Caki2 (cell line): ENCODE data around the gene KAT2A. TPM values are rescaled to one million over a fixed set of nuclear protein-coding genes. Genes with fewer than 3 reads are reported as not detected.
A peak's percentile ranks its signal among the peaks of the same experiment; 100 is the strongest.

Source experiments
- DNase-seq: peaks from one replicate; pipeline ENCODE4 v3.0.0-alpha.2; 2015; ENCODE audit warnings: low read depth
- in situ Hi-C: cut with HindIII; loops from 2 replicates; pipeline ENCODE4 v1.10.0; 2016; ENCODE audit warnings: low sequenced_read_pairs, low pct_unique_long_range_greater_than_20kb, mixed read lengths
- total RNA-seq: library from RNA; depleted of rRNA; stranded (reverse); fragments of >200 nt; shearing (Covaris generic); gene quantifications from 2 replicates; pipeline ENCODE4 v1.2.3, GENCODE V29; 2014; ENCODE audit warnings: low replicate concordance; rRNA removed

The KAT2A gene
- total RNA-seq, 1 experiment from 2014 or later = 24.6 TPM

DNA sequence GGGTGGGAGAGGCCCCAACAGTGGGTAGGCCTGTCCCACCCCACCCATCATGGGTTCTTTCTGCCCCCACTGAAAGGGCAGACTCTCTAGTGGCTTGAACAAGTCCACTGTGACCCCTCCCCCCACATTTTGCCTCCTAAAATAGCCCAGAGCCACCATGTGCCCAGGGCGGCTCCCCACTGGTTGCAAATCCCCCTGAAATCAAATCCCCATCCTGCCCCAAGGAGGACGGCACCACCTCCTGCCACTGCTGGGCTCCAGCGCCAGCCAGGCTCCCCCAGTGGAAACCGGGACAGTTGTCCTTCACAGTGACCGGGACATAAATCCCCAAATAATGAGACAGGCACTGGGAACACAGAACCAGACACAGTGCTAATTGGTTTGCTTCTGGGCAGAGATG, 43.4 kb downstream of the KAT2A start:
- in situ Hi-C loops = no loop called here
- DNase-seq = no peak

DNA sequence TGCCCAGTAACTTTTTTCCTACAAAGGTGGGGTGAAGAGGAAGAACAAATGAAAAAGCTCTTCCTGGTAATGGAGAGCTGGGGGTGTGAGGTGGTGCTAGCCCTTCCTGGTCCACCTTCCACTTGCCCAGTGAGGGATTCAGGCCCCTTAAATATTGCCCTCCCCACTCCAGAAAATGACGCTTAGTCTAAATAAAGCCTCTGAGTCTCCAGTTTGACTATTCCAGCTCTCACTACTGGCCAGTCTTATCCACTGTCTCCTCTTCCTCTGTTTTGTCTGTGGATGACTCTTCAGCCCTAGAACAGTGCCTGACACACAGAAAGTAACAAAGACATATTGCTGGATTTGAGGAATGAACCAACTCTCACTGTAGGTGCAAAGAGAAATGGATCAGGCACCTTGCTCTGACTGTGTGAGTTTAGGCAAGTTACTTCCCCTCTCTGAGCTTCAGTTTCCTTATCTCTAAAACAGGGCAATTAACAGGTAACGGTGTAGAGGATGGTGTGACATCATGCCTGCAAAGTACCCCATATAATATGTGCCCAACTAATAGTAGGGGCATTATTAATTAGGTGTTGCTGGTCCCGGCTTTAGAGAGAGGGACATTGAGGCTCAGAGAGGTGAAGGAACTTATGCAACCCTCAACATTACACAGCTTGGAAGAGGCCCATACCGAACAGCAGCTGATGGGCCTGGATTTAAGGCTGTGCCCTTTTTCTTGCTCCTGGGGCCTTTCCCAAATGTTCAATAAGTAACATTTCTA, 44.2 kb downstream of the KAT2A start:
- no peak for DNase-seq
- in situ Hi-C loops = no loop called here

- in situ Hi-C loops = no loop called here
- DNase-seq = no peak
These were observed 45.4 kb downstream of the KAT2A start for GRCh38 chr17:42075789-42076188.

- in situ Hi-C loops = no loop called here
These were observed 48.6 kb downstream of the KAT2A start for GRCh38 chr17:42072323-42073187.

DNA sequence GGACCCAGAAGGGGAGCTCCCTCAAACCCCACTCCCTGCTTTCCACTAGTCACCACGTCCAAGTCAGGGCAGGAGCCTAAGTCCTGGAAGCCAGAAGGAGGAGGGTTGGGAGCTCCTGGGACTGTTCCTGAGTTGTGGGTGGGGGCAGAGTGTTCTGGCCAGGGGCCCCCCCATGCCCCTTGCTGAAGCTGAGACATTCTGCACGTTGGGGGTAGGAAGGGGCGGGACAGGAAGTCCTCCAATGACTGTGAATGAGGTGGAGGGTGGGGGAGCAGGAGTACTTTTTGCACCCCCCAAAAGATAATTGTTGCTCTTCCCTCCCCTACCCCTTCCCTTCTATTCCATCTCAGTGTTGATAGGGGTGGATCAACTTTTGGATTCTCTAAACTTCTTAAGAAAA, 49.4 kb downstream of the KAT2A start:
- DNase-seq = no peak
- in situ Hi-C loops = no loop called here

More at GRCh38 chr17:42072323-42073187, 48.6 kb downstream of the KAT2A start:
- DNase-seq = no peak

DNA sequence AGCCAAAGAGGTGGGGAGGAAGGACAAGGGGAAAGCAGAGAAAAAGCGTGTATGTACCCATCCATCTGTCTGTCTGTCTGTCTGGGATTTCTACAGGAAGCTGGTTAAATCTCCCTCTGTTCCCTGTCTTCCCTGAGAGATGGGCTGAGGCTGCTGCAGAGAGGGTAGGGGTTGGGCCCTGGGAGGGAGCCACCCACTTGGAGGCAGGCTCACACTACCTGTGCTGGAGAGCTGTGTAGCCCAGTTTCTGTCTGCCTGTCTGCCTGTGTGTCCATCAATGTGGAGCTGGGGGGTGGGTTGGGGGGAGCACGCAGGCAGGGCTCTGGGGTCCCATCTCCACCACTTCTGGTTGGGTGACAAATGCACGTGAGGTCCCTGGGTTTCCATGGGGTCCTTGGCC, 52.2 kb downstream of the KAT2A start:
- in situ Hi-C loops = no loop called here
- no peak for DNase-seq

DNA sequence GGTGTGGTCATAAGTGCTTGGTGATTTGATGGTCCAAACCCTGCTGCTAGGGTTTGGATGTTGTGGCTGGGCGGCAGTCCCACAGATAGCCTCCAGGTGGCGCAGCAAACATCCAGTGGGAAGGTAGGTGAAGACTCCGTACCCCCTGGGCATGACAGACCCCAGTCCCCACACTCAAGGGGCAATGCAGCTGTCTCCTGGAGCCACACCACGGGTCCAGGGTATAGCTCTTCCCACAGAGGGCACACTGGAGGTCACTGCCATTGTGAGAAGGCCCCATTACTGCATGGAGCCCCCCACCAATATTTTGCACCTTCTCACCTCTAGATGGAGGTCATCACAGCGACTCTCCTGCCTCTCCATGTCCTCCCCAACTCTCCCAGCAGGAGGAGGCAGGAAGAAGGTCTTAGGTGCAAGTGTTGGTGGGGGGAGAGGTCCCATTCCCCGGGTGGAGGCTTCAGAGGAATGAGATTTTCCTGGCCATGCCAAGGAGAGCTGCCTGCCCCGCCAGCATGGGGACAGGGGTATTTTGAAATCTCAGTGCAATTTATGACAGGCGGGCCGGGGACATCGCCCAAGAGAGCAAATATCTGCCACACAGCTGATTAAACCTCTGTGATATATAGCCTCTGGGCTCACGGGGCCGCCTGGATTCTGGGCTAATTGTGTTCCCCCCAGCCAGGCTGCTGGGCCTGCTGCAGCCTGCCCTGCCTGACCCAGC, 53.6 kb downstream of the KAT2A start:
- in situ Hi-C loops = no loop called here

DNA sequence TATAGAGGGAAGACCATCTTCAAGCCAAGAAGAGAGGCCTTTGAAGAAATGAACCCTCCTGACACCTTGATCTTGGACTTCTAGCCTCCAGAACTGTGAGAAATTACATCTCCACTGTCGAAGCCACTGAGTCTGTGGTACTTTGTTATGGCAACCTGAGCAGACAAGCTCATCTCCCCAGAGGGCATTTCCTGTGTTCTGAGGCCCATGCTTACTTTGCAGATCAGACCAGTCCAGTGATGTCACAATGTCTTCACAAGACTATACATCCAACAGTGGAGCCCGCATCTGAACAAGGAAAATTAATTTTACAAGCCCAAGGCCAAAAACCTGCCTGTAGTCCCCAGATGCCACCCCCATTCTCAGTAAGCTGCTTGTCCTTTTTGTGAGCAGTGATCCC, 56.0 kb downstream of the KAT2A start:
- in situ Hi-C loops = no loop called here
- DNase-seq = no peak

More for the DNA sequence above, 53.6 kb downstream of the KAT2A start:
- peak; percentile 33 for DNase-seq

Other genes with a start within 250 kb of the KAT2A start
- 146 and 150 TPM in 2 replicates for gene ACLY, start 202.4 kb downstream of the KAT2A start, total RNA-seq
- 0.78 and 2.6 TPM in 2 replicates for gene ODAD4, start 190.8 kb downstream of the KAT2A start, total RNA-seq
- gene CNP, start 154.6 kb downstream of the KAT2A start, total RNA-seq = 50.2 and 67.0 TPM in 2 replicates
- gene DNAJC7, start 103.9 kb downstream of the KAT2A start, total RNA-seq = 48.4 and 72.9 TPM in 2 replicates
- 65.6 and 77.5 TPM in 2 replicates for gene NKIRAS2, start 101.3 kb downstream of the KAT2A start, total RNA-seq
- gene C17orf113, start 70.8 kb downstream of the KAT2A start, total RNA-seq = 0.98 and 1.5 TPM in 2 replicates
- gene ZNF385C, start 22.9 kb downstream of the KAT2A start, total RNA-seq = not detected in 2 replicates
- 21.4 and 27.0 TPM in 2 replicates for gene DHX58, start 8.7 kb downstream of the KAT2A start, total RNA-seq
- 0.20 TPM in 1 of 2 replicates, not detected in the other for gene HSPB9, start 1.4 kb upstream of the KAT2A start, total RNA-seq
- gene RAB5C, start 33.6 kb upstream of the KAT2A start, total RNA-seq = 122 and 165 TPM in 2 replicates
- gene KCNH4, start 59.8 kb upstream of the KAT2A start, total RNA-seq = not detected in 2 replicates
- gene HCRT, start 64.1 kb upstream of the KAT2A start, total RNA-seq = not detected in 2 replicates
- gene GHDC, start 73.1 kb upstream of the KAT2A start, total RNA-seq = 18.4 and 22.8 TPM in 2 replicates
- 13.7 and 14.4 TPM in 2 replicates for gene STAT5B, start 155.0 kb upstream of the KAT2A start, total RNA-seq
- not detected in 2 replicates for gene STAT5A, start 167.1 kb upstream of the KAT2A start, total RNA-seq